HG03066 (cell line): Measurements from ENCODE around the gene CBLN1.
"Not testable (repeated sequence)": the region's sequence is repeated elsewhere in the genome, so short reads cannot be mapped to it uniquely, and the experiment has no call there.

Experiments
- ATAC-seq: cut with Tn5 transposase; IDR thresholded peaks from one replicate; pipeline ENCODE4 v1.9.1; 2021; ENCODE audit warnings: low read depth; ENCODE audit not compliant: unreplicated experiment

CBLN1 gene

DNA sequence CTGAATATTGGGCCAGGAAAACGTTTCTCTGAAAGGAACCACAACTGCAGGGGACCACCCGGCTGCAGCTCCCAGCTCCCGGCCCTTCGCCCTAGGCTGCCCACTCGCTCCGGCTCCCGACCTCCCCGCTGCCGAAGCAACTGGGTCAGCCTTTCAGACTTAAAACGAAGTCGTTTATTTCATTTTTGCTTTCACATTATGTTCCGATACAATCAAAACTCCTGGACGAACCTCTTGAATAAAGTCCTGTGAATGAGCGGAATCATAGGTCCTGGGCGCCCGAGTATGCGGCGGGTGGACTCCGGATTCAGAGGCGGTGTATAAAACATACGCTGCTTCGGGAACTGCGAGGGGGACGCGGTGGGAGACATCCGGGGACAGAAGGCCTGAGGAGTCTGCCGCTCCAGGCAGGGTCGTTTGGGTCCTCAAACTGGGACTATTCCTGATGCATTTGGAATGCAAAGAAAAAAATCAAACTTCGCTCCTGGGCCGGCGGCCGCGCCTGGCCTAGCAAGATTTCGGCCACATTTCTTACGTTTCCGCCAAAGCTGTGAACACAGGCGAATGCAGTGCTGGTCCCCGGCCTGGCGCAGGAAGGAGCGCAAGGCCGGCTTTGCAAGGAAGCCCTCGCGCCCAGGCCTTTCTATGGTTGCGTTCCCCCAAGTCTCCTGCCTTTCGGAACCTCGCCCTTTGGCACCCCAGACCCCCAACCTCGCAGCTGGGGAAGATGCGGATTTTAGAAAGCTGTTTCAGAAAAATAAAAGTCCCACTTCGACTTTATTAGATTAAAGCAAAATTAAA lies 3.7 kb downstream of the CBLN1 start:
- ATAC-seq: no peak

DNA sequence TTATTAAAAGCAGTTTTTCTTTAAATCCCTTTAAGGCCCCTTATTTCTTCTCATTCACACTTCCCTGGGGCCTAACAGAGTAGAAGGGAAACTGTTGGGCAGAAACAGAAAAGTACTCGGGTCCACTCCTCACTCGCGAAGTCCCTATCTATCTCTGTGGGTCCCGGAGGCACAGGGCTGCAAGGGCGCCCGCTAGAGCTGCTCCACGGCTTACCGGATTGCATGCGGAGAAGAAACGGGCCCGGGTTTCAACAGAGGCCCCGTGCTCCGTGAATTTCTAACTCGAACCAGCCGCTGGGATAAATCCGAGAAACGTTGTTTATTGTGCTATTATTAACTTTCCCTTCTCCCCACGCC lies 4.3 kb downstream of the CBLN1 start:
- no peak for ATAC-seq

DNA sequence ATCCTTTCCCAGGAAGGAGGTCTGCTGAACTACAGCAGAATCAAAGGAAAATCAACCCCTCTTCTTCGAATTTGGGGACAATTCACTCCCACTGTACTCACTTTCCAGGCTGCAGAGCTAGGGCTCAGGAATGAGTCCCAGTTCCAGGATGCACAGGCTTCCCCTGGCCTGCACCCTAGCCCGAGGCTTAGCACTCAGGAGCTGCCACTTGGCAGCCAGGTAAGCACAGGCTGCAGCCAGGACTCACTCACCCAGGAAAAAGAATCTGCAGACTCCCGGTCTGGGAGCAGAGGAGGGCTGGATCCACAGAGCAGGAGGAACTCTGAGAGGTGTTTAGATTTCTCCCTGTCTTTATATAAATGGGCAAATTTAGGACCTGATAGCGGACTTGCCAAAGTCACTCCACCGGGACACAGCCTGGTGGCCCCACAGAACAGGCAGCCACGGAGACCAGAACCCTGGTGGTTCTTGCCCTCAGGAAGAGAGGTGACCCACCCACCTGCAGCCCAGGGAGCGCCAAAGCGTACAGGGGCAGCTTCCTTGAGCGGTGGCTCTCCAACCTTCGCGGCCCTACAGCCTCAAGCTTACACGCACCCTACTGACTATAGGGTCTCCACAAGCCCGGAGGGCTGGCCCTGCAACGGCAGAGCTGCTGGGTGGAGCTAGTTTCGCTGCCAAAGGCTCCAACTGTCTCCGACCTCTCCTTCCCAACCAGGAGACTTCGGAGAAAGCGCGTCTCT lies 4.8 kb downstream of the CBLN1 start:
- ATAC-seq: no peak

DNA sequence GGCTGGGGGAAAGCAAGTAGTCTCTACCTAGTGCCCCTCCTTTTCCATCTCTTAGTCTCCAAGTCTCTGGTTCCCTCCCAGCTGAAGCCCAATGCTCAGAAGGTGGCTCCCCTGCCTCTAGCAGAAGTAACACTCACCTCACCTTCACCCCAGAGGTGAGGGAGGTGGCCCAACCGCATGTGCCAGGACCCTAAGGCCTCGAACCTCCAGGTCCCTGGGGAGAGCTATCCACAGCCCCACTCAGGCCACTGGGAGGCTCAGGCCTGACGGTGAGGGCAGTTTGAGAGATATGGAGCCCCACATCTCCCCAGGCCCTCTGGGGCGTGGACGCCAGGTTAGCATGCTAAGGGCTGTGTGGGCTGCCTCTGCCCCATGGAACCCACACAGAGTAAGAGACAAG lies 5.8 kb downstream of the CBLN1 start:
- ATAC-seq: no peak

DNA sequence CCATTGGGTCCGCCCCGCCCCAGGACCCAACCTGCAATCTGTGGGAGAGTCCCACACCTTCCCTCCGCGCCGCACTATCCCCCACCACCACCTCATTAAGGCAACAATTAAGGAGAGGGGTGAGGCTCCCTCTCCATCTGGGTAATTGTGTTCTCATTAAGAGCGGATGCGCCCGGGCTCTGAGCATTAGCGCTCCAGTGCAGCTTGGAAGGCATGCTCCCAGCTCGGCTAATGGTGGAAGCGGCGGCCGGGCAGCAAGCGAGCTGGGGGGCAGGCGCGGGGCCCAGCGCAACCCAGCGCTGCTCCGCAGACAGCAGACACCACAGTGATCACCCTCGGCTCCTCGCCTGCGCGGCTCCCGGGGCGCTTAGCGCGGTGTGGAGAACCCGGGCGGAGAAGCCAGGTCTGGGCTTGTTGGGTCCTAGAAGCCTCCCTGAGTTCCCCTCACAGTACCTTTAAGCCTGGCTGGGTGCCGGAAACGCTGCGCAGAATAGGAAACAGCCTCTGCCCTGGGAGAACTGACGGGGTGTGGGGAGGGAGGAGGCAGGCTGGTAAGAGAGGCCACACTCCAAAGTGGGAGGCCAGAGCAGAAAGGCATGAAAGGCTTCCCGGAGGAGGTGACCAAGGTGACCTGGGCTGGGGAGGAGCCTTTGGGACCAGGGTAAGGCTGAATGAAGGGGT lies 6.4 kb downstream of the CBLN1 start:
- ATAC-seq: no peak

DNA sequence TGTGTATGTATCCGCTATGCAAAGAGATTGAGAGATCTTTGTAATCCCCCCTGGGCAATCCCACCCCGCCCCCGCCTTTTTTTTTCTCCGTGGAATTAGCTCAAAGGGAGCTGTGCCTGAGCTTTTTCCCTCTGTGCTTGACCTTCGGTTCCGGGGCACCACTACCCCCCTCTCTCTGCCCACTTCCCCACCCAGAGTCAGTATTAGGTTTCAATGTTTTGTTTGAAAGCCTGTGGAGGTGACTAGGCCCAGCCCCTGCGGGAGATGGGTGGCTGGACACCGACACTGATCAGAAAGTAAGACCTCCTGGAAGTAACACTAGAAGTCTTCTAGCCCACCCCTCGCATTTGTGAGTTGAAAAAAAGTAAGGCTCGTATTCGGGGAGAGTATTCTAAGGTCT lies 7.0 kb downstream of the CBLN1 start:
- ATAC-seq: no peak

DNA sequence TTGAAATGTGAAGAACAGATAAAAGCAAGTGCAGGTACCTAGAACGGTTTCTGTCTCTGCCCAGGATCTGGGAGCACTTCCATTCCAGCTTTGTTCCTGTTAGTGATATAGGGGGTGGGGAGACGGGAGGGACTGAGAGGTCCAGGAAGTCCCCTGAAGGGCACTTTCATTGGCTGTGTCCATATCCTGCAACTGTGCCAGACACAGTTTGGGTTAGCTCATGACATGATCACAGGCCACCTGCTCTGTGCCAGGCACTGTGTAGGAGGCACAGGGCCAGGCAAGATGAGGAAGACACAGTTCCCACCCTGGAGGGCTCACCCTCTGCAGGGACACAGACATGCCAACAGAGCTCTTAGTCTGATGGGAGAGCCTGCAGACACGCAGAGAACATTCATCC lies 7.9 kb downstream of the CBLN1 start:
- ATAC-seq: no peak

DNA sequence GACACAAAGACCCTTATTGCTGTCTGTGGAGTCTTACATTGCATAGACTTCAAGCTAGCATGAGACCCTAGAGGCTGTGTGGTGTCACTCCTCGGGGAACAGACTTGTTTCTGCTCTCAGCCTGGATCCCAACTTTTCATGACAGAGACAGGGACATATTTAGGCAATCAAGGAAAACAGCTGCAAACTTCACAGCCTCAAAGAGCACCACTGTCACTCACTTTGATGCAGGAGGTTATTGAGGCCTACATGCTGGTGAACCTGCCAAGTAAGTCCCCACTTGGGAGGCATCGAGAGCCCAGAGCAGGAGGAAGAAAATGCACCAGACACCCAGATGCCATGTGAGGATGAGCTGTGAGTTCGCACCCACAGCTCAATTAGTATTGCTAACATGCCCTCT lies 10.3 kb downstream of the CBLN1 start:
- no peak for ATAC-seq

DNA sequence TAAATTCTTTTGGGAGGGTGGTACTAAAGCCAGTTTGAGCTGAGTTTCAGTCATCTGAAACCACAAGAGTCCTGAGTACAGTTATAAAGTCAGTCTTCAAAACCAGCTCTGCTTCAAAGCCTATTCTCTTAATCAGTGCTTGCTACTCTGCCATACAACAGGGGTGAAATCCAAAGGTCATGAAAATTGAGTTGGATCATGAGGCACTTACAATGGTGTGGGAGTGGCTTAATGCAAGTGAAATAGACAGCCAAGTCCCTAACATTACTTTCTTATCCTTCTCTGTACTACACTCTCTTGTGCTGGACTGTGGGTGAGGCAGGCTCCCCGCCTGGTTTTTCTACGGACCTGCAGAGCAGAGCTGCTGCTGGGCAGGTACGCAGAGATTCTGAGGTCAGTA lies 12.4 kb downstream of the CBLN1 start:
- no peak for ATAC-seq

DNA sequence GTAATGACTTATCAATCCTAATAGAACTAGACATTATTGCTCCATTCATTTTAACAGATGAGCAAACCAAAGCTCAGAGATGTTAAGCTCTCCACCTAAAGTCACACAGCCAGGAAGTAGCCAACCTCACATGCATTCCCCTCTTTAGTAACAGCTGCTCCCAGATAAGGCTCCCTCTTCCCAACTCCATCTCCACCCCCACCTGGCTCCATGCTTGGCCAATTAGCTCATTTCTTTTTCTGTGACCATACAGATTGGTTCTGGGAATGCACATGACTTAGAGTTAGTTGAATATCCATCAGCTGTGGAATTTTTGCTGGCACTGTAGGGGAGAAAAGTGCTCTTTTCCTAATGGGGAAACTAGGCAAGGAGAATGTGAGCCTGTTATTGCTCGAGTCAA lies 13.0 kb downstream of the CBLN1 start:
- ATAC-seq: no peak

DNA sequence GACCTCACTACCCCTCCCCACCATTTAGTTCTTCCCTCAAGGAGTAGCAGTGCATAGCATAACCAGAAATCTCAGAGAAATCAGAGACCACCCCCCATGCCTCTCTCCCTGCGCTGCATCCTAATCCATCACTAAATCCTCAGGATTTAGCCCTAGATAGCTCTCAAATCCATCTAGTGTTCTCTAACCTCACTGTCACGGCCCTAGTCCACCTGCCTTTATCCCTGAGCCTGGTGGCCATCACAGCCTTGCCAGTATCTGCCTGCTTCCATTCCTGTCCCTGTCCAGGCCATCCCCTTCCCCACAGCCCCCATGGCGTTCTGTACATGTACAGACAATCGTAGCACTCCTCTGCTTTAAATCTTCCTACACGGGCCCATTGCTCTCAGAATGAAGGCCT lies 19.1 kb downstream of the CBLN1 start:
- ATAC-seq: no peak

DNA sequence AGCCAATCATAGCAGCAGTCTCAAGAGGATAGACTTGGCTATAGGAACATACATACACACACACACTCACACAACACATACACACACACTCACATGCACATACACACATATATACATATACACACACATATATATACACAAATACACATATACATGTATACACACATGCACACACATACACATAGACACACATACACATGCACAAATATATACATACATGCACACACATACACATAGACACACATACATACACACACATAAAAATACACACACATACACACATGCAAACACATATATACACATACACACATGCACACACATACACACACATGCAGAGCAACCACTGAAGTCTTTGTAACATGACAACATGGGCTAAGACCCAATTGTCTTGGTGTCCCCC lies 19.7 kb downstream of the CBLN1 start:
- no peak for ATAC-seq

DNA sequence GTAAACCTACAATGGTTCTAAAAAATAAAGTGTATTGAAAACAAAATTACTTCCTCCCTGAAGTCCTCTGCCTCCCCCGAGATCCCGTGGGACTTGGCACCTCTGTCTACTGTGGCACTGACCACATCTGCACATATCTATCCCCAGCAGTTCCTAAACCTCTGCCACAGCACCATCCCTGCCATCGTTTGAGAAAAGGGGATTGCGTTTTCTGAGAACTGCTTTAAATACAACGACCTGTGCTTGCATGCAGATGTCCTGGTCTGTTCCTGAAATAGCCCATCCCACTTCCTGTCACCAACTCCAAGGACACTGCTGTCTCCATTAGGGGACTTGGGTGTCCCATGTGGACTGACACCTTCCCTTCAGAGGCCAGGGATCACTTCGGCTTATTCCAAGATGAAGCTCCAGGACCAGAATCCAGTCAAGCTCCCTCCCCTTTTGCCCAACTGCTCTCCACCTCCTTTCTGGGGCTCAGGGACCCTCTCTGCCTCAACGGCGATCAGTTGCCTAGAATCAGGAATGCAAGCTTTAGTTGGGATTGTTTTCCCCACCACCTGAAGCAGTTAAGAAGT lies 20.6 kb downstream of the CBLN1 start:
- no peak for ATAC-seq

DNA sequence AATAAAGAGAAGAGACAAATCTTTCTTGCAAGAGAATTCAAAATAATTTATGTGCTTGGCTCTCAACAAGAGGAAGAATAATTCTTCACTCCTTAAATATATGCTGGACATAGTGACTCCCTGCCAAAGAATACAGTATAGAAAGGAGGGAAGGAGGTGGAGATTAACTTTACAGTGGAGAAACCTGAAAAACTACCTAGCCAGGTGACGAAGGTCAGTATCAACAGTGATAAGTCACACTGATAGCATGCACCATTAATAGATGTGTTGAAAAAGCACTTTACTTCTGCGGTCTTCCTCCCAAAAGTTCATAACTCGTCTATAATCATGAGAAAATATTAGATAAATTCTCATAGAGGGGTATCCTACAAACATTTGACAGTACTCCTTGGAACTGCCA lies 21.4 kb downstream of the CBLN1 start:
- no peak for ATAC-seq

DNA sequence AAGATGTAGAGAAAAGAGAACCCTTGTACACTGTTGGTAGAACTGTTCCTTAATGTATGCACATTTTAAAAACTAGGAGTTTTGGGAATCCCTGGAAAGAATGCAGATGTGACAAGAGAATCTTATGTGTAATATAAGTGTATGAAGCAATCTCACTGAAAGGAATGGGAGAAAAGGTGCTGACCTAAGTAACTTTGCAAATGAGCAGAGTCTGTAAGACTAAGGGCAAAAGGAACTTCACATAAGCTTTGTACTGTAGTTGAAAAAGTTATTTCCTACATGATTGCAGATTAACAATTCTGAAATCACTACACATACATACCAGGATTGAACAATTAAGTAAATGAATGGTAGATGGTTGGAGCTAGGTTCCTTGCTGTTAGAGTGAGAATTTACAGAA lies 22.3 kb downstream of the CBLN1 start:
- ATAC-seq: no peak

DNA sequence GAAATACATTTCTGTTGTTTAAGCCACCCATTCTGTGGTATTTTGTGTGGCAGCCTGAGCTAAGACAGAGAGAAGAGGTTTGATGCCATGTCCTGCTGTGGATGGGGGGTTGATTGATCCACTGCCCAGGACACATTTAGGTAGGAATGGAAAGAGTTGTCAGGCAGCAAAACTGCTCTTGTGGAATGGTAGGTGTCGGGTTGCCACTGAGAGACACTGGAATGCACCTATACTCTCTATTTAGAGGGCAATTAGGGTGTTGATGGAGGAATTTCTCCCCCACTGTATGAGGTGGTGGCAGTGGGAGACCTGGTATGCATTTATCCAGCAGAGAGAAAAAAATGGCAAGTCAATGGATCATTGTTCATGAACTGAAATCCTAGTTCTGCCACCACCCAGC lies 30.9 kb downstream of the CBLN1 start:
- no peak for ATAC-seq

DNA sequence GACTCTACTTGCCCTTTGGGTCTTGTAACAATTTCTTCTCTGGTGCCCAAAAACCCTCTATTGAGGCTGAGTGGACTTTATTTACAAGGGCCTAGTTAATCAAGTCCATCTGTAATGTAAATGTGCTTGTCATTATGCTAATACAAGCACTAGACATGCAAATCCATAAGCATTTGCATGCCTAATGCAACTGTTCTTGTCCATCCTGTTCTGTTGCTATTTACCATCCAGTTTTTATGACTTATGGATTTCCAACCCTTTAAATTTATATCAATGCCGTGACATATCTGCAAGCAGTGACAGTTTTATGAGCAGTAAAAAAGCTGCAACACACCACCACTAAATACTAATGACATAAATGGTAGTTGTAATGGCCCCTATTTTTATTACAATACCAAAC lies 33.4 kb downstream of the CBLN1 start:
- no peak for ATAC-seq

DNA sequence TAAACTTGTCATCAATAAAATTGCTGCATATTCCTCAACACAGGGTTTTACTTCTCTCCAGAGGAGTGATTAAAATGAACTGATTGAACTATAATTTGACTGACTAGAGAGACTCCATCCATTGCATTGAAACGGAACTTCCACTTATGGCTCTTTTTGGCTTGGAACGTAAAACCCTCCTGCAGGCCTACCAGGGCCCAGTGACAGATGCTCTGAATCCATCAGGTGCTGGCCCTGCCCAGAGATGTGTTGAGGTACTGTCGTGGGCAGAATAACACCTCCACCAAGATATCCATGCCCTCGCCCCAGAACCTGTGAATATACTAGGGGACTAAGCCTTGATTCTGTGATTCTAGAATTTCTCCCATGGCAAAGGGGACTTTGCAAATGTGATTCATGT lies 45.4 kb downstream of the CBLN1 start:
- ATAC-seq: no peak

DNA sequence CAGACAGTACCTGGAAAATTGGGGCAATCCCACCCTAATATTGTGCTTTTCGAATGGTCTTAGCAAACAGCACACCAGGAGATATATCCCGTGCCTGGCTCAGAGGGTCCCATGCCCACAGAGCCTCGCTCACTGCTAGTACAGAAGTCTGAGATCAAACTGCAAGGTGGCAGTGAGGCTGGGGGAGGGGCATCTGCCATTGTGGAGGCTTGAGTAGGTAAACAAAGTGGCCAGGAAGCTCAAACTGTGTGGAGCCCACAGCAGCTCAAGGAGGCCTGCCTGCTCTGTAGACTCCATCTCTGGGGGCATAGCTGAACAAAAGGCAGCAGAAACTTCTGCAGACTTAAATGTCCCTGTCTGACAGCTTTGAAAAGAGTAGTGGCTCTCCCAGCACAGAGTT lies 53.3 kb downstream of the CBLN1 start:
- ATAC-seq: not testable (repeated sequence)
